ENCODE data around the gene C14orf93. TPM values are rescaled to one million over a fixed set of nuclear protein-coding genes. Genes with fewer than 3 reads are reported as not detected.

Gene C14orf93
- polyA plus RNA-seq, 3 donors: 2.5 to 17.6 (median 3.7) TPM

DNA sequence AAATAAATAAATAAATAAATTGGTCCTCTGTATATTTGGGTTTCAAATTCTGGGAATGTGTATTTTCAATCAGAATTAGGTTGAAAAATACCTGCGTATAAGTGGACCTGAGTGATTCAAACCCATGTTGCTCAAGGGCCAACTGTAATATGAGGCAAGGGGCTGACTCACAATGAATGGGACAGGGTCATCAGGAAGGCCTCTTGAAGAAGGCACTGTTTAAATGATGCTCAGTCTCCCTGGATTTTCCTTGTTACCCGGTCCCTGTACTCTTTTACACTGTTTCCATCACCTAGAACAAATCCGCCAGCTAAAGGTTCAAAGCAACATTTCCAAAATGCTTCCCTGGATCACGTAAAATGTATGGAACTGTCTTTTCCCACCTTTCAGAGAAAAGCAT lies 21.0 kb upstream of the C14orf93 start:
- WGBS (ENCODE audit: insufficient coverage): 97% methylated on average over 4 of the region's 4 CpGs
- Histone ChIP-seq H3K4me1 (ENCODE audit: control insufficient read depth in 1 of 2, insufficient read depth in 2 of 2, low read length in 2 of 2) (peaks cover 16 to 21% of the 10 kb centered on the region in 2 donors), H3K27ac (ENCODE audit: low read depth in 1 of 2, low read length in 2 of 2) (no peak overlapping the region), H3K27me3 (ENCODE audit: control insufficient read depth in 2 of 2, insufficient read depth in 2 of 2, low read length in 2 of 2) (no peaks in the 10 kb centered on the region), H3K9ac (ENCODE audit: insufficient read depth, low read length, poor library complexity, severe bottlenecking) (no peak overlapping the region), H2AFZ (ENCODE audit: insufficient read depth, low read depth, low read length, poor library complexity, severe bottlenecking) (no peak overlapping the region), H3K4me2 (replicated peaks; ENCODE audit: extremely low read depth, low read length, poor library complexity, severe bottlenecking) (no peak overlapping the region), H3K9me3 (replicated peaks in 1 of 2; ENCODE audit: control insufficient read depth in 1 of 2, insufficient read depth in 1 of 2, low read length in 2 of 2) (no peaks in the 10 kb centered on the region), H4K20me1 (ENCODE audit: insufficient read depth, low read length) (no peaks in the 10 kb centered on the region), H3K4me3 (replicated peaks in 1 of 3; ENCODE audit: low read depth in 2 of 3, low read length in 3 of 3) (no peak overlapping the region), H3K36me3 (replicated peaks in 1 of 2; ENCODE audit: control insufficient read depth in 1 of 2, insufficient read depth in 2 of 2, low read length in 2 of 2) (peaks cover 38 to 40% of the 10 kb centered on the region in 2 donors), H3K79me2 (ENCODE audit: insufficient read depth, low read length) (peaks cover 22% of the 10 kb centered on the region)
- H3K27ac Mint-ChIP-seq: no peak overlapping the region
- peaks cover 22% of the 10 kb centered on the region for H3K4me1 Mint-ChIP-seq
- H3K9me3 Mint-ChIP-seq: no peaks in the 10 kb centered on the region
- intact Hi-C loops (cut with micrococcal nuclease): no loop called here
- no peak overlapping the region for H3K4me3 Mint-ChIP-seq
- DNase-seq: no peak
- TF ChIP-seq, protein P1, sequence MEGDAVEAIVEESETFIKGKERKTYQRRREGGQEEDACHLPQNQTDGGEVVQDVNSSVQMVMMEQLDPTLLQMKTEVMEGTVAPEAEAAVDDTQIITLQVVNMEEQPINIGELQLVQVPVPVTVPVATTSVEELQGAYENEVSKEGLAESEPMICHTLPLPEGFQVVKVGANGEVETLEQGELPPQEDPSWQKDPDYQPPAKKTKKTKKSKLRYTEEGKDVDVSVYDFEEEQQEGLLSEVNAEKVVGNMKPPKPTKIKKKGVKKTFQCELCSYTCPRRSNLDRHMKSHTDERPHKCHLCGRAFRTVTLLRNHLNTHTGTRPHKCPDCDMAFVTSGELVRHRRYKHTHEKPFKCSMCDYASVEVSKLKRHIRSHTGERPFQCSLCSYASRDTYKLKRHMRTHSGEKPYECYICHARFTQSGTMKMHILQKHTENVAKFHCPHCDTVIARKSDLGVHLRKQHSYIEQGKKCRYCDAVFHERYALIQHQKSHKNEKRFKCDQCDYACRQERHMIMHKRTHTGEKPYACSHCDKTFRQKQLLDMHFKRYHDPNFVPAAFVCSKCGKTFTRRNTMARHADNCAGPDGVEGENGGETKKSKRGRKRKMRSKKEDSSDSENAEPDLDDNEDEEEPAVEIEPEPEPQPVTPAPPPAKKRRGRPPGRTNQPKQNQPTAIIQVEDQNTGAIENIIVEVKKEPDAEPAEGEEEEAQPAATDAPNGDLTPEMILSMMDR (IDR thresholded peaks at IDR 0.05): no peak
- H3K36me3 Mint-ChIP-seq: peaks cover 38 to 58% of the 10 kb centered on the region in 2 donors
- peaks cover 0 to 1% (median 0%) of the 10 kb centered on the region in 3 donors for H3K27me3 Mint-ChIP-seq (ENCODE audit: low read depth in 3 of 3)

DNA sequence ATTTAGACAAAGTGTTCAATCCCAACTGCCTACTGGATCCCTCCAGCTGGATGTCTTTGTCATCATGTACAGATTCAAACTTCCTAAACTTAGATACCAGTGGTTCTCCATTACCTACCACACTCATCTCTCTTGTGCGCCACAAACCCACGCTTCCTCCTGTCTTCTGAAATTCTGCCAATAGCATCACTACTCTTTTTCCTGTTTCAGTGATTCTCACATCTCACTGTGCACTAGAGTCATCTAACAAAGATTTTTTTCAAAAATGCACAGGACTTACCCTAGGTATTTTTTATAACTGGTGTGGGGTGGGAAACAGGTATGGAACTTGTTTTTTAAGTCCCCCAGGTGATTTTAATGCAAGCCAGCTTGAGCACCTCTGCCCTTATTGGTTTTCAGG lies 18.9 kb upstream of the C14orf93 start:
- no peak for DNase-seq
- H3K4me3 Mint-ChIP-seq: no peak overlapping the region
- TF ChIP-seq, protein P1 (IDR thresholded peaks at IDR 0.05): no peak
- no peaks in the 10 kb centered on the region for H4K20me1 ChIP-seq (ENCODE audit: insufficient read depth, low read length)
- peaks cover 55 to 77% of the 10 kb centered on the region in 2 donors for H3K36me3 Mint-ChIP-seq
- H3K9ac ChIP-seq (ENCODE audit: insufficient read depth, low read length, poor library complexity, severe bottlenecking): no peak overlapping the region
- 6% methylated on average over 2 of the region's 2 CpGs for WGBS (ENCODE audit: insufficient coverage)
- no peaks in the 10 kb centered on the region for H3K9me3 Mint-ChIP-seq
- peaks cover 0 to 1% (median 0%) of the 10 kb centered on the region in 3 donors for H3K27me3 Mint-ChIP-seq (ENCODE audit: low read depth in 3 of 3)
- no peaks in the 10 kb centered on the region for H3K27me3 ChIP-seq (ENCODE audit: control insufficient read depth in 2 of 2, insufficient read depth in 2 of 2, low read length in 2 of 2)
- intact Hi-C loops (cut with micrococcal nuclease): no loop called here
- H3K27ac Mint-ChIP-seq: peak overlapping the region in 3 of 7 donors; percentile 5 to 26 (median 6)
- peaks cover 9% of the 10 kb centered on the region in 2 donors for H3K4me1 ChIP-seq (ENCODE audit: control insufficient read depth in 1 of 2, insufficient read depth in 2 of 2, low read length in 2 of 2)
- peaks cover 20% of the 10 kb centered on the region for H3K4me1 Mint-ChIP-seq
- no peak overlapping the region for H2AFZ ChIP-seq (ENCODE audit: insufficient read depth, low read depth, low read length, poor library complexity, severe bottlenecking)
- H3K27ac ChIP-seq (ENCODE audit: low read depth in 1 of 2, low read length in 2 of 2): no peak overlapping the region
- no peaks in the 10 kb centered on the region for H3K9me3 ChIP-seq (replicated peaks in 1 of 2; ENCODE audit: control insufficient read depth in 1 of 2, insufficient read depth in 1 of 2, low read length in 2 of 2)
- H3K36me3 ChIP-seq (replicated peaks in 1 of 2; ENCODE audit: control insufficient read depth in 1 of 2, insufficient read depth in 2 of 2, low read length in 2 of 2): peaks cover 42 to 59% of the 10 kb centered on the region in 2 donors
- no peak overlapping the region for H3K4me3 ChIP-seq (replicated peaks in 1 of 3; ENCODE audit: low read depth in 2 of 3, low read length in 3 of 3)
- no peak overlapping the region for H3K4me2 ChIP-seq (replicated peaks; ENCODE audit: extremely low read depth, low read length, poor library complexity, severe bottlenecking)
- peaks cover 13% of the 10 kb centered on the region for H3K79me2 ChIP-seq (ENCODE audit: insufficient read depth, low read length)
